ENCODE measurements around the gene POU2AF2.
"Not testable (repeated sequence)": the region's sequence is repeated elsewhere in the genome, so short reads cannot be mapped to it uniquely, and the experiment has no call there.

The POU2AF2 gene

DNA sequence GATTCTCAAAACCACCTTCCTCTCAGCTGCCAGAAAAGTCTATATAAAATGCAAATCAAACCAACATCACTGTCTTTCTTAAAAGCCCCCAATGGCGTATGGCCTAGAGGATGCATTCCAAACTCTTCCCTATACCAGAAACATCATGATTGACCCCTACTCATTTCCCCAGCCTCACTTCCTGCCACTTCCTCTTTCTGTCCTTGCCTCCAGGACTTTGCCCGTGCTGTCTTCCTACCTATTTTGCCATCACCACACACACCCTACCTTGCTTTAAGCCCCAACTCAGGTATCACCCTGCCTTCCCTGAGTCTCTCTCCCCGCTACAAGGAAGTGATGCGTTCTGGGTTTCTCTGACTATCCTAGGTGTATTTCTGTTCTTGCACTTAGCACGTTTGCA, 8.1 kb downstream of the POU2AF2 start:
- TF ChIP-seq, protein P1, sequence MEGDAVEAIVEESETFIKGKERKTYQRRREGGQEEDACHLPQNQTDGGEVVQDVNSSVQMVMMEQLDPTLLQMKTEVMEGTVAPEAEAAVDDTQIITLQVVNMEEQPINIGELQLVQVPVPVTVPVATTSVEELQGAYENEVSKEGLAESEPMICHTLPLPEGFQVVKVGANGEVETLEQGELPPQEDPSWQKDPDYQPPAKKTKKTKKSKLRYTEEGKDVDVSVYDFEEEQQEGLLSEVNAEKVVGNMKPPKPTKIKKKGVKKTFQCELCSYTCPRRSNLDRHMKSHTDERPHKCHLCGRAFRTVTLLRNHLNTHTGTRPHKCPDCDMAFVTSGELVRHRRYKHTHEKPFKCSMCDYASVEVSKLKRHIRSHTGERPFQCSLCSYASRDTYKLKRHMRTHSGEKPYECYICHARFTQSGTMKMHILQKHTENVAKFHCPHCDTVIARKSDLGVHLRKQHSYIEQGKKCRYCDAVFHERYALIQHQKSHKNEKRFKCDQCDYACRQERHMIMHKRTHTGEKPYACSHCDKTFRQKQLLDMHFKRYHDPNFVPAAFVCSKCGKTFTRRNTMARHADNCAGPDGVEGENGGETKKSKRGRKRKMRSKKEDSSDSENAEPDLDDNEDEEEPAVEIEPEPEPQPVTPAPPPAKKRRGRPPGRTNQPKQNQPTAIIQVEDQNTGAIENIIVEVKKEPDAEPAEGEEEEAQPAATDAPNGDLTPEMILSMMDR (IDR thresholded peaks at IDR 0.05; ENCODE audit: low read depth, low read length), result no peak
- H3K4me3 ChIP-seq (ENCODE audit: low read depth, low read length), result no peak overlapping the region

GRCh38 chr11:111258046-111258445, 12.5 kb downstream of the POU2AF2 start:
- no peak overlapping the region for H3K4me3 ChIP-seq (ENCODE audit: low read depth, low read length)

GRCh38 chr11:111259896-111260295, 14.4 kb downstream of the POU2AF2 start:
- TF ChIP-seq, protein P1 (IDR thresholded peaks at IDR 0.05; ENCODE audit: low read depth, low read length), result no peak
- no peak overlapping the region for H3K4me3 ChIP-seq (ENCODE audit: low read depth, low read length)

More at GRCh38 chr11:111258046-111258445, 12.5 kb downstream of the POU2AF2 start:
- TF ChIP-seq, protein P1 (IDR thresholded peaks at IDR 0.05; ENCODE audit: low read depth, low read length), result no peak

GRCh38 chr11:111260811-111261210, 15.3 kb downstream of the POU2AF2 start:
- TF ChIP-seq, protein P1 (IDR thresholded peaks at IDR 0.05; ENCODE audit: low read depth, low read length), result no peak
- no peak overlapping the region for H3K4me3 ChIP-seq (ENCODE audit: low read depth, low read length)

DNA sequence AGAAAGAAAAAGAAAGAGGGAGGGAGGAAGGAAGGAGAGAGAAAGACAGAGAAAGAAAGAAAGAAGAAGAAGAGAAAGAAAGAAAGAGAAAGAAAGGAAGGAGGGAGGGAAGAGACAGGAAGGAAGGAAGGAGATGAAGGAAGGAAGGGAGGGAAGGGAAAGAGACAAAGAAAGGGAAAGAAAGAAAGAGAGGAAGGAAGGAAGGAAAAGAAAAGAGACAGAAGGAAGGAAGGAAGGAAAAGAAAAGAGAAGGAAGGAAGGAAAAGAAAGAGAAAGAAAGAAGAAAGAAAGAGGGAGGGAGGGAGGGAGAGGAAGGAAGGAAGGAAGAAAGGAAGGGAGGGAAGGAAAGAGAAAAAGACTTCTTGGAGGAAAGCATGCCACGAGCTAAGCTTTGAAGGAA, 19.1 kb downstream of the POU2AF2 start:
- TF ChIP-seq, protein P1 (IDR thresholded peaks at IDR 0.05; ENCODE audit: low read depth, low read length), result no peak
- no peak overlapping the region for H3K4me3 ChIP-seq (ENCODE audit: low read depth, low read length)

DNA sequence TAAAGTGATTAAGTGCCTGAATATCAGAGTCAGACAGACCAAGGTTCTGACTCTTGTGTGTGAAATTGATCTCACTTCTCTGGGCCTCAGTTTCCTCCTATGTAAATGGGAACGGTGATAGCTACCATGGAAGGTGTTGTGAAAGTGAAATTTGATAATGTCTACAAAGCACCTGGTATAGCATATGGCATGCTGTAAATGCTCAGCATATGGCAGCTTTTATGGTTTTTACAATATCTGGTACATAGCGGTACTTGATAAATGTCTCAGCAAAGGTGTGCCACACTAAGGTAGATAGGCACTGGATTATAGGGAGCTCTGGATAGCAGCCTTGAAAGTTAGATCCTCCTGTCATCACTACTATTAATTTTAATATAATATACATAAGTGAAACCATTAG, 19.9 kb downstream of the POU2AF2 start:
- TF ChIP-seq, protein P1 (IDR thresholded peaks at IDR 0.05; ENCODE audit: low read depth, low read length), result no peak
- no peak overlapping the region for H3K4me3 ChIP-seq (ENCODE audit: low read depth, low read length)

- not testable (repeated sequence) for H3K4me3 ChIP-seq (ENCODE audit: low read depth, low read length)
Observed at GRCh38 chr11:111268303-111268702, 22.8 kb downstream of the POU2AF2 start.

GRCh38 chr11:111269146-111269868, 23.8 kb downstream of the POU2AF2 start:
- no peak overlapping the region for H3K4me3 ChIP-seq (ENCODE audit: low read depth, low read length)
- TF ChIP-seq, protein P1 (IDR thresholded peaks at IDR 0.05; ENCODE audit: low read depth, low read length), result no peak

Data from WI38 (cell line).